Fibroblast of skin of scalp (primary cell): ENCODE measurements around the gene LRRC8E.
"Not testable (repeated sequence)": the region's sequence is repeated elsewhere in the genome, so short reads cannot be mapped to it uniquely, and the experiment has no call there.

Experiments
- DNase-seq: peaks from one replicate; pipeline ENCODE4 v3.0.0-alpha.2; 2013

LRRC8E gene

DNA sequence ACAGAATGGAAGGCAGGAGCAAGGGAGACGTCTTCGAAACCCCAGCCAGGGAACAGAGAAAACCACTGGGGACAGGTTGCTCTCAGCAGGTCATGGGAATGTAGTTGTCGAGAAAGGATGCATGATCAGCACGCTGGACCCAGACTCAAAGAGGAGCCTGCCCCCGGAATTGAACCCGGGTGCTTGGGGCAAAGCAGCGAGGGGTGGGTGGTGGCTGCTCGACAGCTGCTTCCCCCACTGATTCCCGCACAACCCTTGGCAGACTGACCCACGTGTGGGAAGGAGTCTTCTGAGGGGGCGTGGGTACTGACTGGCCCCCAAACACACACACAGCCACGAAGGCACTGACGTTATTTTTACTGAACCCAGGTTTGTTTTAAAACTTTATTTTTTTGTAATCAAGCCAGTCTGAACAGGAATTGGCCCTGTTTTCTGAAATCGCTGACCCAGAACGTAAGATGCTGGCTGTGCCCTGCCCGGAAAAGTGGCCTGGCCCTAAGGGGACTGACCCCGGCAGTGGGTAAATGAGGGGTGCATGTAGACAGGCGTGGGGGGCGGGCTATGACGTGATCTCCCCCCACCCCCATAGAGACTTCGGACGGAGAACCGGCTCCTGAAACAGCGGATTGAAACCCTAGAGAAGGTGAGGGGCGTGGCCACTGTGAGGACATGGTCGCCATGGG, 32.7 kb upstream of the LRRC8E start:
- DNase-seq = no peak

DNA sequence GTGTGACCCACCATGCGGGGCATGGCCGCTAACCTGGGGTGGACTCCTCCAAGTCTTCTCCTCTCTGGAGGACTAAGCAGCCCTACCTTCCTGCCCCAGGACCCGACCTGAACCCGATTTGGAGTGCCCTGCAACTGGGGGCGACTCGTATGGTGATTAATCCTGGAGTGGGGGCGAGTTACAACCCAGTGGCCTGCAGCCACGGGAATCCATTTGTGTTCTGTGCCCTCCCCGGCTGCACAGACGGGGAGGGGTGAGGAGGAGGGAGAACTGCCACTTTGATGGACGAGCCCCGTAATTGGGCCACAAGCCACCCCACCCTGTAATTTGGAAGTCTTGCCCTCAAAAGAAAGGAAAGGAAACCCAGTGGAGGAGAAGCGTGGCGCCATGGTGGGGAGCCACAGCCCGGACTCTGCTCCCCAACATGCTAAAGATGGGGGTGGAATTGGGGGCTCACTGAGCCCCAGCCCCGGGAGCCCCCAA, 32.2 kb upstream of the LRRC8E start:
- DNase-seq = no peak

DNA sequence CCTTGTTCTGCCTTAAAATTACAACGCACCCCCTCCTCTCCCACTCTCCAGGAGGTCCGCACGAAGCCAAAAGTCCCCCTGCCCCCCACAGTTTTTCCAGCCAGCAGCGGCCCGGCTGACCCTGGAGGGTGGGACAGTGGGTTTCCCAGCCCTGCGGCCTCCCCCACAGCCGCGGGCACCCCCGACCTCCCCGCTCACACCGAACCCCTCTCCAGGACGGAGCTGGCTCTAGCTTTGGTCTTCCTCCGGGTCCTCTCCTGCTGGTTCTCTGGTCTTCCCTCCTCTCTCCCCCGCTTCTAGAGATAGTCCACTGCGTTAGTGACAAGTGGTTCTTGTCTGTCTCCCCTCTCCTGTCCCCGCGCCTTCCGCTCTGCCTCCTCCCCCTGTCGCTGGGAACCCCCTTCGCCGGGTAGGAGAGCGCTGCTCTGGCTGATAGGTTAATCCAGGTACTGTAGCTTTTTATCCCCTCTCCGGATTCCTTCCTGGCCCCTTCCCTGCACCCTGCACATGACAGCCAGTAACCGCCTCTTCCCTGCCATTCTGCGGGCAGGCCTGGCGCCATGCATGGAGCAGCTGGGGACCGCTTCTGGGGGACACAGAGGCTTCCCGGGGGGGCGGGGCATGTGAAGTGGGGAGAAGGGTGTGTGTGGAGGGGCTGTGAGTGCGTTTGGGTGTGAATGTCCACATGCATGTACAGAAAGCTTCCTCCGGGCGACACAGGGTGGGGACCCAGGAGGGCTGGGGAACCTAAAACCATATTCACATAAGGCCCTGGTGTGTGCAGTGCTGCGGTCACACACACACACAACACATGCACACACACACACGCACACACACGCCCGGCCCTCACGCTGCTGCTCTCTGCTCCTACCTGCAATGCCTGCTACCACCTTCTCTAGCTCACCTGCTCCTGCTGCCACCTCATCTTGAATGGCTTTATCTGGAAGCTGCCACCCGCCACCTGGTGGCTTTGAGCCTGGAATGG, 31.3 kb upstream of the LRRC8E start:
- no peak for DNase-seq

DNA sequence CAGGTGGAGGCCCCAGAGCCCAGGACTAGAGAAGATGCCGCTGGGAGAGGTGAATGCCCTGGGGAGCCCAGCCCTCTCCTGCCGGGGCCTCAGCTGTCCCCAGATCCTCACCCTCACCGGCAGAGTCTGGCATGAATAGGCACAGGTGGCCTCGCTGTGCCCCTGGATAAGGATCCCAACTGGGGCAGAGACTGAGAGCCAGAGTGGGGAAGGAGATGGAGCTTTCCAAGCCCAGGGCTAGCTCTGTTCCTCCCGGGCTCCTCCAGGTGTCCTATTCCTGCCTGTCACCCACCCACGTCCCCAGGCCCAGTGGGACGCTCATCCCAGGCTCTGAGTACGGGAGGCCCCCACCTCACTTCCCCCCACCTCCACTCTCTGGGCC, 30.6 kb upstream of the LRRC8E start:
- no peak for DNase-seq

DNA sequence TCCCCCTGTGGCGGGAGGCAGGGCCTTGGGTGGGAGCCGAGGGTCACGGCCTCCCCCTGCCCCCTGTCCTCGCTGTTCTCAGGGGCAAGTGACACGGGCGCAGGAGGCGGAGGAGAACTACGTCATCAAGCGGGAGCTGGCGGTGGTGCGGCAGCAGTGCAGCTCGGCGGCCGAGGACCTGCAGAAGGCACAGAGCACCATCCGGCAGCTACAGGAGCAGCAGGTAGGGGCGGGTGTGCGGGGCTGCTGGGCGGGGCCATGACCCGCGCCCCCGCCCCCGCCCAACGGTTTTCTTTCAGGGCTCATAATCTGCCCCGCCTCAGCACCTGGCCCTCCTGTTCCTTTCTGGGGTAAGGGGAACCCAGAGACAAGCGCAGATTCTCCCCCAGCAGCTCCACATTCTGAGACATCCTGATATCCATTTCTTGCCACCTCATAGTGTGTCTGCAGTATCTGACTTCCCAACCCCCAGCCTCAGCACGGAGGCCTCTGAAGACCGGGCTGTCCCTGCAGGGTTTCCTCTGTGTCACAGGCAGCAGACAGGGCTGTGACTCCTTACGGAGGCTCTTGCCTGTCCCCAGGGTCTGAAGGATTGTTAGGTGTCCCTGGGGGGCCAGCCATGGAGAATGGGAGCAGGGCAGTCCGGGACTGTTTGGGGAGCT, 30.1 kb upstream of the LRRC8E start:
- DNase-seq = no peak

DNA sequence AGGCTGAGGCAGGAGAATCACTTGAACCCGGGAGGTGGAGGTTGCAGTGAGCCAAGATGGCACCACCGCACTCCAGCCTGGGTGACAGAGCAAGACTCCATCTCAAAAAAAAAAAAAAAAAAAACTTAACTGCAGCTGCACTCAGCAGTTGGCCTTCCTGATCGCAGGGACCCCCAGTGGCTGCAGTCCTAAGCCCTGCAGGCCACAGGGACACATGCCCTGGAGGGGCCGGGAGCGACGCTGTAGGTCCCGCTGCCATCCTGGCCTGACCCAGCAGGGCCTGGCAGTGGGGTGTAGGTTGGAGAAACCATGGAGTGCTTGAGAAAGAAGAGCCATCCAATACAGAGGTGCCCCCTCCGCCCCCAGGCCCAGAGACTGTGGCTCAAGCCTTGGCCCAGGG, 29.2 kb upstream of the LRRC8E start:
- DNase-seq = not testable (repeated sequence)

DNA sequence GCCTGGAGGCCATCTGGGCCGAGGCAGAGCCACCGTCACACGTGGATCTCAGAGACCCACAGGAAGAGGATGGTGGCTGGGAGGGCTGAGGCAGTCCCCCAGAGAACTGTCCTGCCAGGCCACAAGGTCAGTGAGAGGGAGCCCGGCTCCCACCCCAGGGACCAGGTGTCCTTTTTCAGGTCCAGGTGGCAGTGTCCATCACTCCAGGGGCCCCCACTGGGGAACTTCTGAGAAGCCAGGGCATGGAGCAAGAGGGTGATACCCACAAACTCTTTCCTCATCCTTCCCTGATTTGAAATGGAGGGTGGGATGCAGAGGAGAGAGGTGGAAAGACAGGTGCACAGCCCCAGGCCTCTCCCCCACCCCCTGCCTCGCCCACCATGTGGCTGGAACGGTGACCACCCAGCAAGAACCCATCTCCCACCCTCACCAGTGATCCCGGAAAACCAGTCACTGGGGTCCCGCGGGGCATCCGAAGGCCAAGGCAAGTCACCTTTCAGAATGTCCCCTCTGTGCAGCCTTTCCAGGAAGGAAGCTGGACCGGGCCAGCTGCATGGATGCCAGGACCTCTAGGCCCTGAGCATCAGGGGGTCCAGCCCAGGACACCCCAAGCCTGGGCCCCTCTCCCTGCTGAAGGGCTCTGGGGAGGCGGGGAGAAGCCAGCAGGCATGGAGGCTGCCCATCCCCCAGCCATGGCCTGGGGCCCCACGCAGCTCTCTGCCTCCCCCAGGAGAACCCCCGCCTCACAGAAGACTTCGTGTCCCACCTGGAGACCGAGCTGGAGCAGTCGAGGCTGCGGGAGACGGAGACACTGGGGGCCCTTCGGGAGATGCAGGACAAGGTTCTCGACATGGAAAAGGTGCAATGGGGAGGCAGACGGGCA, 28.2 kb upstream of the LRRC8E start:
- no peak for DNase-seq

DNA sequence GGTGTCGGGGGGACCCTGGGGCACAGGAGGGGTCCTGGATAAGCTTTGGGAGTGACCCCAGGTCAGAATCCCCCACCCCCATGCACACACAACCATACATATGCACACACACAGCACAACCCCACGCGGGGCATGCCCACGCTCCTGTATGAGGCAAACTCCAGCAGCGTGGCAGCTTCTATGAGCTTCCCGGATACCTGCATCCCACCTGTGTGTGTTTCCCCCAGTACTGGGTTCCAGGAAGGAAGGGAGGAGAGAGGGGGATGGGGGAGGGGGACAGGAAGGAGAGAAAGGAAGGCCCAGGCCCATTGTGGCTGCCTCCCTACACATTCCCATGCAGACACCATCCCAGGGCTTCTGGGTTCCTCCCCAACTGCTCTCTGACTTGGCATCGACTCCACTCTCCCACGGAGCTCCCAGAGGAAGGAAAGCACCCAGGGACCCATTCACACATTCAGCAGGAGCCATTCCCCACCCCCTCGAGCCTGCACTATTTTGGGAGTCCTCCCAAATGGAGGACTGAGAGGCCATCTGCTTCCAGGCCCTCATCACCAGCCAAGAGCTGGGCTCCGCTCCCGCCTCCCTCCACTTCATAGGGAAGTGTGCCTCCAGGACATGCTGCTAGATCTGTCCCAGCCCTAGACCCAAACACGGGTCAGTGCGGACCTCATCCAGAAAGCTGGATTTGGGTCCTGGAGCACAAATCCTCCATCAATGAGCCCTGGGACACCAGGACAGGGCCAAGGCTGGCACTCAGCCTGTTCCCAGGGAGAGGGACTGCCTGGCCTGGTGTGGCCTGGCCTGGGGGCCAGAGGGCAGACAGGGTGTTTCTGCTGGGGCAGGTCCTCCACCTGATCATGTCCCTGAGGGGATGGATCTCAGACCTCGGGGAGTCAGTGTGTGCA, 27.3 kb upstream of the LRRC8E start:
- DNase-seq = no peak

DNA sequence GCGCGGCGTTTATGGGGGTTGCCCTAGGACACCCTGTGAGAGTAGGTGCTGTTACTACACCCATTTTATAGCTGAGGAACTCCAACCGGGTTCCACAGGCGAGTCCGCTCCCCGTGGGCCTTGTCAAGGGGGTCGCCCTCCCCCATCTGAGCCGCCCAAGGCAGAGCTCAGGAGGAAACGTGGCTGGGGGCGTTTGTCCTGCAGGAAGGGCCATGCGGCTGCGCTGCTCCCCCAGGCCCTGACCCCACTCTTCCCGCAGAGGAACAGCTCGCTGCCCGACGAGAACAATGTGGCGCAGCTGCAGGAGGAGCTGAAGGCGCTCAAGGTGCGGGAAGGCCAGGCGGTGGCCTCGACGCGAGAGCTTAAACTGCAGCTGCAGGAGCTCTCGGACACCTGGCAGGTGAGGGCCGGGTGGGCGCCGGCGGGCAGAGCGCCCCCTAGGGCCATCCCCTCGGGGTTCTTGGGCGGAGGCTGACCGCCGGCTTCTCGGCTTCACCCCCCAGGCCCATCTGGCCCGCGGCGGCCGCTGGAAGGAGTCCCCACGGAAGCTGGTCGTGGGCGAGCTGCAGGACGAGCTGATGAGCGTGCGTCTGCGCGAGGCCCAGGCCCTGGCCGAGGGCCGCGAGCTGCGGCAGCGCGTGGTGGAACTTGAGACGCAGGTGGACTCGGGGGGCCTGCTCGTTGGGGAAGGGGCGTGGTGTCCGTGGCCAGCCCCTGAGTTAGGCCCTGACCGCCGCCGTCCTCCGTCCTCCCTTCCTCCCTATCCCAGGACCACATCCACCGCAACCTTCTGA, 26.5 kb upstream of the LRRC8E start:
- no peak for DNase-seq

DNA sequence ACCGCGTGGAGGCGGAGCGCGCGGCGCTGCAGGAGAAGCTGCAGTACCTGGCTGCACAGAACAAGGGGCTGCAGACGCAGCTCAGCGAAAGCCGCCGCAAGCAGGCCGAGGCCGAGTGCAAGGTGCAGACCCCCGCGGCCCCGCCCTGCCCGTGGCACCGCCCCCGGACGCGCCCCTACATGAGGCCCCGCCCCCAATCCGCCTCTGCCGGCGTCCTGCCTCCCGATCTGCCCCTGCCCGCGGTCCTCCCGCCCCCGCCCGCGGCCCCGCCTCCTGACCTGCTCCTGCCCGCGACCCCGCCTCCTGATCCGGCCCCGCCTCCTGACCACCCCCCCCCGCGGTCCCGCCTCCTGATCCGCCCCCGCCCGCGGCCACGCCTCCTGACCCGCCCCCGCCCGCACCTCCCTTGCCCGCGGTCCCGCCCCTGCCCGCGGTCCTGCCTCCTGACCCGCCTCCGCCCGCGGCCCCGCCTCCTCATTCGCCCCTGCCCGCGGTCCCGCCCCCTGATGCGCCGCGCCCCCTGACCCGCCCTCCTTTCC, 25.8 kb upstream of the LRRC8E start:
- peak; percentile 54 for DNase-seq

DNA sequence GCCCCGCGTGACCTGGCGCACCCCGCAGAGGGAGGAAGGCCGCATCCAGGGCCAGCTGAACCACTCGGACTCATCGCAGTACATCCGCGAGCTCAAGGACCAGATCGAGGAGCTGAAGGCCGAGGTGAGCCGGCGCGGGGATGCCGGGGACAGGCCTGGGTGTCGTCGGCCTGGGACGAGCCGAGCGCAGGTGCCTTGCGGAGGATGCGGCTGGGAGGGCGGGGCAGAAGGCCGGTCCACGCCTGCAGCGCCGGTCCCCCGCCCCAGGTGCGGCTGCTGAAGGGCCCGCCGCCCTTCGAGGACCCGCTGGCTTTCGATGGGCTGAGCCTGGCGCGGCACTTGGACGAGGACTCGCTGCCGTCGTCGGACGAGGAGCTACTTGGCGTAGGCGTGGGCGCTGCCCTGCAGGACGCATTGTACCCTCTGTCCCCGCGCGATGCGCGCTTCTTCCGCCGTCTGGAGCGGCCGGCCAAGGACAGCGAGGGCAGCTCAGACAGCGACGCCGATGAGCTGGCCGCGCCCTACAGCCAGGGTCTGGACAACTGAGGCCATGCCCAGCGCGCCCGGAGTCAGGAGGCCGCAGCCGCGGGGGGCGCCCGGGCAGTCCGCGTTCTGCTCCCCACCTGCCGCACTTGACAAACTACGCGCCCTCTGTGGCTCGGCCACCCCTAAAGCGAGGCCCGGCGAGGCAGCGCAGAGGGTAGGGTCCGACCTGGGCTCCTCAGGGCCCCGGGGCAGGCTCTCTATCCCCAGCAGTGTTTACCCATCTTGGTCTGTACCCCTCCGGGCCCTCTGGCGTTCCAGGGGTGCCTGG, 24.9 kb upstream of the LRRC8E start:
- no peak for DNase-seq

DNA sequence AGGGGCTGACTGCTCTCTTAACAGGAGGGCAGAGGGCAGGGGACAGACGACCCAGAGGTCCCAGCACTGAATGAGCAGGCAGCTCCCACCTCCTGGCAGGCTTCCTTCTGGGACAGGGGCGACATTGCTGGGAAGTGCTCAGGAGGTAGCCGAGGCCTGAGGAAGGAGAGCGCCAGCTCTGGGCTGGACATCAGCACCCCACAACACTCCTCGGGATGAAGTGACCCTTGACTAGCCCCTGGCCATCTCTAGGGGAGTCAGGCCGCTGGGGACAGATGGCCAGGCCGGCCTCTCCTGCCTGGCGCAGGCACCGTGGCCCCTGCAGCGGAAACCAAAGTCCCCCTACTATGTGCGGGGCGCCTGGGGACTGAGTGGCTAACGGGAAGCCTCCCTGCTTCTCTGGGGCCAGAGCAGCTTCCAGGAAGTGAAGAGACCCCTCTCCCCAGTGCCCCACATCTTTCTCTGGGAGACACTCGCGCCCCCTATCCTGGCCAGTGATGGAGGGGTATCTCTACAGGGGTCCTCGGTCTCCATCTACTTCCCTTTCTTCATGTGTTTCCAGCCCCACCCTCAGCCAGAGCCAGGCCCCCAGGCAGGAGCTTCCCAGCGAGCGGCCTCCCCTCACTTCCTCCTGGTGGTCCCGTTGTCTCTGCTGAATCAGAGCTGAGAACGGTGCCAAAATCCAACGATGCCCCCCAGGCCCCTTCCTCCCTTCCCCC, 24.2 kb upstream of the LRRC8E start:
- no peak for DNase-seq

DNA sequence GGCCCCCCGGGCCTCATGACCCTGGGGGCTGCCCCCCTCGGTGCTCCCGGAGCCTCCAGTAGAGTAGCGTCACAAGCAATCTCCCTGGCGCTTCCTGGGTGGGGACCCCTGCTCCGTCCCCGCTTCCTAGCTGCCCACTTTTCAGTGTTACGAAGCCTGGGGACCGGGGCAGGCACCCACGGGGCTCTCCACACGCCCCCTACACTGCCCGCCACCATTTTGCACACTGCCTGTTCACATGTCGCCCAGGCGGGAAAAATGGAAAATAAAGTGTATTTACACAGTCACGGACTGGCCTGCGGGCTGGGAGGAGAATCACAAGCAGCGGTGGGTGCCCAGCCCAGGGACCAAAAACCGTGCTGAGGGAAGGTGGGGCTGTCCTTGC, 23.6 kb upstream of the LRRC8E start:
- no peak for DNase-seq

DNA sequence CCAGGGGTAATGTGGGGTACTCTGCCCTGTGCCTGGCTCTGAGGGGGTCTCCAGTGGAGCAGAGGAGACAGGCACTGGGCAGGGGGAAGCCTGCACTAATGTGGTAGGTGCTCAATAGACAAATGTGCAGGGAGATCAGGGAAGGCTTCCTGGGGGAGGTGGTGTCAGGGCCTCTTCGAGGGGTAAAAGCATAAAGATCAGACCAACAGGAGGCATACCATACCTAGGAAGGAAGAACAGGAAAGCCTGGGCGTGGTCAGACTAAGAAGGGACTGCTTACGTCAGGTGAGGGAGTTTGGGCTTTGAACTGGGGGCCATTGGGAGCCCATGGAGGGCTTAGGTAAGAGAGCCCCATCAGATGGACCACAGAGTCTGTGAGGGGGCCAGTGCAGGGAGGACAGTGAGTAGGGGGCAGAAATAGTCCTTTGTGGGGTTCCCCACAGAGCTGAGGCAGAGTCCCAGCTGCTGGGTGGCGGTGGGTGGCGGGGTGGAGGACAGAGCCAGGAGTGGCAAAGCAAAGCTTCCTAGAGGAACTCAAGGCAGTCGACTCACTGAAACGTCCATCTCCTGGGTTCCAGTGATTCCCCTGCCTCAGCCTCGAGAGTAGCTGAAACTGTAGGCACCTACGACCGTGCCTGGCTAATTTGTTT, 22.9 kb upstream of the LRRC8E start:
- no peak for DNase-seq

DNA sequence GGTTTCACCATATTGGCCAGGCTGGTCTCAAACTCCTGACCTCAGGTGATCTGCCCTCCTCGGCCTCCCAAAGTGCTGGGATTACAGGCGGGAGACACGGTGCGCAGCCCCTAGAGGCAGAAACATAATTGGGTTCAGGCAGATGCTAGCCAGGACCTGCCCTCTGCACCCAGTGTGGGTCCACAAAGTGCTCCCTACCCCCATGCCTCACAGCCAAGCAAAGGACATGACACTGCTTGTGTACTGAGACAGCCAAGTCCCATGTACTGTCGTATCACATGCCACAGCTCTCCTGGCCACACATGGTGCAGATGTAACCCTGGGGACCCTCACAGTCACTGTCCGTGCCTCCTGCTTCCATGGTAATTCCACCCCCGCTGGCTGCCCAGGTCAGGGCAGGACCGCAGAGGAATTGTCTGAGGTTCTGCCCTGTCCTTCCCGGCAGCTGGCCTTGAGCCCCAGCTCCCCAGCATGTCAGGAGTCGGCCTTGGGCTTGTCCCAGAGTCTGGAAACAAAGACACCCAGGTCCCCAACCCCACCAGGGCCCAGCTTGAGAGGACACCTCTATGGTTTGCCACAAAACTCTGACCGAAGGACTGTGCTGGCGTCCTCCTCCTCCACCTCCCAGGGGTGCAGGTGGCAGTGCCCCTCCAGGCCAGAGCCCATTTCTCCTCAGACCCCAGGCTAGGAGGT, 21.8 kb upstream of the LRRC8E start:
- DNase-seq = no peak

DNA sequence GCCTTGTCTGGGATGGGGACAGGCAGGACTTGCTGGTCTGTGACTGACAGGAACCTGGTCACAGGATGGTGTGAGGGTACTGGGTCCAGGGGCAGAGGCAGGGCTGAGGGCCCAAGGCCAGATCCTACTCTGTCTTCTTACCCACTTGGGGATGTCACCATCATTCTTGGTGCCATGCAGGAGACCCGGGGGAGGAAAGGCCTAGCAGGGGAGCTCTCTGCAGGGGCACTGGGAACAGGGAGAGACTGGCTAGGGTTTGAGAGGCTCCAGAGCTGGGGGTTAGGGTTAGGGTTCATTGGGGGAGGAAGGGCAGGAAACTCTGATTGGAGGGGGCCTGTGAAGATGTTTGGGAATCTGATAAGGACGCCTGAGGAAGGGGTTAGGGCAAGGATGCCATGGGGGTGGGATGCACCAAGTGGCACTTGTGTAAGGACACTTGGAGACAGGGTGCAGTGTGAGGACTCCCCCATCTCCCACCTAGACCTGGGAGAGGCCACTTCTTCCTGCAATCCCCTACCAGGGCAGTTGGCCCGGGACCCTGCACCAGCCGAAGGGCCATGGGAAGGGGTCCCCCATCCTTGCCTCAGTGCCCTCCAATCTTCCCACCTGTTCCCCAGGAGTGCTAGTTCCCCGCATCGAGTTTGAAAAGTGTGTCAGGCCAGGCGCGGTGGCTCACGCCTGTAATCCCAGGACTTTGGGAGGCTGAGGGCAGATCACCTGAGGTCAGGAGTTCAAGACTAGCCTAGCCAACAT, 21.0 kb upstream of the LRRC8E start:
- no peak for DNase-seq

DNA sequence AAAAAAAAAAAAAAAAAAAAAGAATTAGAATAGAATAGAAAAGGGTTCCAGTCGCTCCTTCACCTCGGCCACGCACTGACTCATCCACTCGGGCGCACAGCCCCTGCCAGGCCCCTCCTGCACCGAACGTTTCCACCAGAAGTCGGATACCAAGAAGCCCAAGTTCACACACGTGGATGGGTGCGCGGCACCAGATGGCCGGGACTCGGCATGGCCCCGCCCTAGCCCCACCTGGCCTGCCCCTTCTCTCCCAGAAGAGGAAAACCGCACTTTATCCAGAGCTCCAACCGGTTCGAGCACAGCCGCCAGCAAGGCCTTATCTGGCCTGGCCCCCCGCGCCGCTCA, 20.0 kb upstream of the LRRC8E start:
- DNase-seq = no peak
